Stimulated activated CD8-positive, alpha-beta memory T cell treated with anti-CD3 and anti-CD28 coated beads, Interleukin-12 subunit alpha, Interleukin-12 subunit beta, amount 100 ng/mL, for 4 hours (primary cell): ENCODE measurements around the gene GMEB2.
"Not testable (repeated sequence)": the region's sequence is repeated elsewhere in the genome, so short reads cannot be mapped to it uniquely, and the experiment has no call there.

Experiments used
- DNase-seq: peaks from one replicate; pipeline ENCODE4 v3.0.0-alpha.2; 2020; ENCODE audit warnings: low read depth

Gene GMEB2, protein sequence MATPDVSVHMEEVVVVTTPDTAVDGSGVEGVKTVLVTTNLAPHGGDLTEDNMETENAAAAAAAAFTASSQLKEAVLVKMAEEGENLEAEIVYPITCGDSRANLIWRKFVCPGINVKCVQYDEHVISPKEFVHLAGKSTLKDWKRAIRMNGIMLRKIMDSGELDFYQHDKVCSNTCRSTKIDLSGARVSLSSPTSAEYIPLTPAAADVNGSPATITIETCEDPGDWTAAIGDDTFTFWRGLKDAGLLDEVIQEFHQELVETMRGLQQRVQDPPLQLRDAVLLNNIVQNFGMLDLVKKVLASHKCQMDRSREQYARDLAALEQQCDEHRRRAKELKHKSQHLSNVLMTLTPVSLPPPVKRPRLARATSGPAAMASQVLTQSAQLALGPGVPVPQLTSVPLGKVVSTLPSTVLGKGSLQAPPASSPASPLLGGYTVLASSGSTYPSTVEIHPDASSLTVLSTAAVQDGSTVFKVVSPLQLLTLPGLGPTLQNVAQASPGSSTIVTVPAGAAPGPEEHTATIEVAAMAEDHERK

DNA sequence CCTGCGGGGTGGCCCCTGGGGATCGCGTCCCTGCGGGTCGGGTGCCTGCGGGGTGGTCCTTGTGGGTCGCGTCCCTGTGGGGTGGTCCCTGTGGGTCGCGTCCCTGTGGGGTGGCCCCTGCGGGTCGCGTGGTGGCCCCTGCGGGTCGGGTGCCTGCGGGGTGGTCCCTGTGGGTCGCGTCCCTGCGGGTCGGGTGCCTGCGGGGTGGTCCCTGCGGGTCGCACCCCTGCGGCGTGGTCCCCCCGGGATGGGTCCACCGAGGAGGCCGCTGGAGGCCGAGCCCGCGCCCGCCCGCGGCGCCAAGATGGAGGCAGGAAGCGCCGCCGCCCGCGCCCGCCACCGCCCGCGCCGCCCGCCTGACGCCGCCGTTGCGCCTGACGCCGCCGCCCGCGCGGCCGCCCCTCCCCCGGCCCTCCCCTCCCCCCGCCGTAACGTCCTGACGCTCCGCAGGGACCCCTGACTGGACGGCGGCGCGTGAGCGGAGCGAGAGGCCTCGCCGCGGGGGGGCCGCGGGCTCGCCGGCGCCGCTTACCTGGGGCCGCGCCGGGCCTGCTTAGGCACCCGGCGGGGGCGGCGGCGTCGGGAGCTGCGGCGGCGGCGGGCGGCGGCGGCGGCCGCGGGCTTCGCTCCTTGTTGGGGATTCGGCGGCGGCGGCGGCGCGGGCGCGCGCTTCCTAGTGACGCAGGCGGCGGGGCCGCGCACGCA lies at the start of gene GMEB2:
Gene GMEB2, minus strand, starts transcription at position 678 of the 705 bp plus-strand sequence. CDS start 7,704 bp downstream, outside the sequence.
- no peak for DNase-seq

DNA sequence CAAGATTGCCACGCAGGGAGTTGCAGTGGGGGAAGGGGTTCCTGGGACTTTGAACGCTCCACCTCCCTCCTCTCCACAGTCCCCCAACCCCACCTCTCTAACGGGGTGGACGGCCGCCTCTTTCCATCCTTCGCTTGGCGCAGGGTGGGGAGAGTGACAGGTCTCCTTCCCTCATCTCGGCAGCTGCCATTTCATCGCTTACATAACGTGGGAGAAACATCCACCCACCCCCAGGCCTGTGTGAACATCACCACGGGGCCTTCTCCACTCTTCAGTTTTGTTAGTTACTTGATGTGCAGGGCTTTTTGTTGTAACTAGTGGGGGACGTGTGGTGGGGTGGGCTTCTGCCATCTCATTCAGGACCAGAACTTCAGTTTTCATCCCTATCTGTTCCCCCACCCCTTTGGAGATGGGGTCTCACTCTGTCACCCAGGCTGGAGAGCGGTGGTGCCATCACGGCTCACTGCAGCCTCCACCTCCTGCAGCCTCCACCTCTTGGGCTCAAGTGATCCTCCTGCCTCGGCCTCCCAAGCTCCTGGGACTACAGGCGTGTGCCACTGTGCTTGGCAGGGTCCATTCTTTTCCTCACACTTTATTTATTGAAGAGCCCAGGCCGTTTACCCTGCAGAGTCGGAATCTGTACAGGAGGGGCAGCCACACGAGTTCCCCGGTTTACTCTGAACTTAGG lies 48.9 kb upstream of the GMEB2 start:
- no peak for DNase-seq

DNA sequence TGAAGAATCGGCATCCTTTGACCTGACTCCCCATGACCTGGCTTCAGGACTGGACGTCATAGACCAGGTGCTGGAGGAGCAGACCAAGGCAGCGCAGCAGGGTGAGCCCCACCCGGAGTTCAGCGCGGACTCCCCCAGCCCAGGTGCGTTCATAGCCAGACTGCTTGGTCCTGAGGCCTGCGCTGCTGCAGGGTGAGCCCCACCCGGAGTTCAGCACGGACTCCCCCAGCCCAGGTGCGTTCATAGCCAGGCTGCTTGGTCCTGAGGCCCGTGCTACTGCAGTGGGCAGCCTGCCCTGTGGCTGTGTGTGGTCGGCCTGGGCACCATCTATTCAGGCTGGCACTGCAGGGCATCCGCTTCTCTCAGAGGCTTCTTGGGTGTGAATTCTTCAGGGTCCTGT lies 47.0 kb upstream of the GMEB2 start:
- DNase-seq: no peak

DNA sequence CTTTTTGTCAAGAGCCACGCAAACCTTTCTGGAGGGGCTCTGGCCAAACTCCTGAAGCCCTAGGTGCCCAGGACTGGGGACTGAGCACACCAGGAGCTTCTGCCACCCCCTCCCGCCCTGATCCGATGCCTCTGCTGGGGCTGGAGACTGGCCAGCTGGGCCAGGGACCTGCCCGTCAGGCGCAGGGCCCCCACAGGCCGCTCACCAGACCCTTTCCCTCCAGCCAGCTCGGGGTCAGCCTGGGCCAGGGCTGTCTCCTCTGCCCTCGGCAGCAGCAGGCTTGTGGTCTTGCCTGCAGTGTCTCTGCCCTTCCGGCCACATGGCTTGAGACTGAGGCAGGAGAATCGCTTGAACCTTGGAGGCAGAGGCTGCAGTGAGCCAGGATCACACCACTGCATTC lies 45.8 kb upstream of the GMEB2 start:
- no peak for DNase-seq

DNA sequence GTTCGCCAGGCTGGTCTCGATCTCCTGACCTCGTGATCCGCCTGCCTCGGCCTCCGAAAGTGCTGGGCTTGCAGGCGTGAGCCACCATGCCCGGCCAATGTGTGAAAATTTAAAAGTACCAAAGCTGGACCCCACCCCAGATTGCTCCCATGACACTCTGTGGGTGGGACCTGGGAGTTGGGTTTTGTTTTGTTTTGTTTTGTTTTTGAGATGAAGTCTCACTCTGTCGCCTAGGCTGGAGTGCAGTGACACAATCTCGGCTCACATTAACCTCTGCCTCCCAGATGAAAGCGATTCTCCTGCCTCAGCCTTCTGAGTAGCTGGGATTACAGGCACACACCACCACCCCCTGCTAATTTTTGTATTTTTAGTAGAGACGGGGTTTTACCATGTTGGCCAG lies 44.8 kb upstream of the GMEB2 start:
- DNase-seq: not testable (repeated sequence)

DNA sequence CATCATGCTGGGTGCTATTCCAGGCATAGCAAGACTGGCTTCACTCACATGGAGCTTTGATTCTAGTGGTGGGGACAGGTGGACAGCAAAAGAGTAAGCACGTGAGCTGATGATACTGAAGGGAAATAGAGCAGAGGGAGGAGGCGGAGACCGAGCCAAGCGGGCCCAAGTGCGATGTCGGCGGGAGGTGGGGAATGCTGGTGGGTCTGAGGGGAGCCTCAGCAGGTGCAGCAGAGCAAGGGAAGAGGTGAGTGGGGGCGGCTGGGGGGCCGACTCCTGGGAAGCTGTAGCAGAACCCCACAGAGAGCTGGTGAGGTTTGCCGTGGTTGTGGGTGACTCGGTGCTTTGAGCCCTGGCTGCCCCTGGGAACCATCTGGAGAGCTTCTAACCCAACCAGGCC lies 41.5 kb upstream of the GMEB2 start:
- no peak for DNase-seq

DNA sequence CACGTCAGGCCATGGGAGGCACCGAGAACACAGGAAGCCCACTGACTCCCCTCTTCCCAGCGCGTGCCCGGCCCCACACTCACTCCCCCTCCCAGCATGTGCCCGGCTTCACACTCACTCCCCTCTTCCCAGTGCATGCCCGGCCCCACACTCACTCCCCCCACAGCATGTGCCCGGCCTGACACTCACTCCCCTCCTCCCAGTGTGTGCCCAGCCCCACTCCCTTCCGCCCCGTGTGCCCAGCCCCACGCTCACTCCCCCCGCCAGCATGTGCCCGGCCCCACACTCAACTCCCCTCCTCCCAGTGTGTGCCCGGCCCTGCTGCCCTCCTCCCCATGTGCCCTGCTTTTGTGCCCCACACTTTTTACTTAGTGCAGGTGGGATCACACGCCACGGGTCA lies 41.0 kb upstream of the GMEB2 start:
- no peak for DNase-seq

DNA sequence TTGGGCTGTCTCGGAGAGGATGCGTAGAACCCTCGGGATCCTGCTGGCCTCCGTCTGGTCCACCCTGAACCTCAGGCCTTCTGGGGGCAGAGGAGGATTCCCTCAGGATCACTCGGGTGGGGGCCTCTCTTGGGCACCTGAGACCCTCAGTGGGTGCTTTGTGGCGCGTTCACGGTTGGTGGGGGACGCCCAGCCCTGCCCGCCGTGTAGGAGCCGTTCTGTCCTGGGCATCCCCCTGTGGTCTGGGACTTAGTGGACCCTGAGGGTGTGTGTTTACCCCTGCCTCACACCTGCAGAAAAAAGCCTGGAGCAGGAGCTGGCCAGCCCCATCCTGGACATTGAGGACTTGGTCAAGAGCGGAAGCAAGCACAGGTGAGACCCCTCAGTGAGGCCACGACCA lies 38.8 kb upstream of the GMEB2 start:
- no peak for DNase-seq

DNA sequence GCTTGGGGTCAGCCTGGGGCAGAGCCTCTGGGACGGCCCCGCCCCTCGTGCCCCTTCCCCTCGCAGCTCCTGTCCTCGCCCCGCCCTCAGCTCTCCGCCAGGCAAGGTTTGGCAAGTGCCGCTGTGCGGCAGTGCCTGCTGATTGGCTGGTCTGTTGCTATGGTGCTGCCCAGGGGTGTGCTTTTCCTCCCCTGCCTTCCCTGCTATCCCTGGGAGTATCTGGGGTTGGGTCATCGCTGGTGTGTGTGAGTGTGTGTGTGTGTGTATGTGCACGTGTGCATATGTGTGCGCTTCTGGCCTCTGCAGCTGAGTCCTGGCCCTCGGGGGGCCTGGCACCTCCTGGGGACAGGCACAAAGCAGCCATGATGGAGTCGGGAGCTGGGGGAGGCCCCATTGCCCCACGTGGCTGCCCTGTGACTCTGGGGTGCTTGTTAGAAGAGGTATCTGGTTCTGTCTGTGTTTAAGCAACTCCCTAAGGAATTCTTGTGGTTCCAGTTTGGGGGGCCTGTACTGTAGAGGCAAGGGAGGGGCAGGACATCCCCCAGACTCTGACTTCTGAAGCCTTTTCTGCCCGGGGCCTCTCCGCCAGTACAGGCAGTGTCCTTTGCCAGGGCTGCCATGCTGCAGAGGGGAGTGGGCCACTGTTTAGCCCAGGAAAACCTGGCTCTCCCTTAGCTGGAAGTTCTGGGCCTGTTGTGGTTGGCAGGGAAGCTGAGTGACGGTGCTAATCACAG lies 38.1 kb upstream of the GMEB2 start:
- DNase-seq: no peak

DNA sequence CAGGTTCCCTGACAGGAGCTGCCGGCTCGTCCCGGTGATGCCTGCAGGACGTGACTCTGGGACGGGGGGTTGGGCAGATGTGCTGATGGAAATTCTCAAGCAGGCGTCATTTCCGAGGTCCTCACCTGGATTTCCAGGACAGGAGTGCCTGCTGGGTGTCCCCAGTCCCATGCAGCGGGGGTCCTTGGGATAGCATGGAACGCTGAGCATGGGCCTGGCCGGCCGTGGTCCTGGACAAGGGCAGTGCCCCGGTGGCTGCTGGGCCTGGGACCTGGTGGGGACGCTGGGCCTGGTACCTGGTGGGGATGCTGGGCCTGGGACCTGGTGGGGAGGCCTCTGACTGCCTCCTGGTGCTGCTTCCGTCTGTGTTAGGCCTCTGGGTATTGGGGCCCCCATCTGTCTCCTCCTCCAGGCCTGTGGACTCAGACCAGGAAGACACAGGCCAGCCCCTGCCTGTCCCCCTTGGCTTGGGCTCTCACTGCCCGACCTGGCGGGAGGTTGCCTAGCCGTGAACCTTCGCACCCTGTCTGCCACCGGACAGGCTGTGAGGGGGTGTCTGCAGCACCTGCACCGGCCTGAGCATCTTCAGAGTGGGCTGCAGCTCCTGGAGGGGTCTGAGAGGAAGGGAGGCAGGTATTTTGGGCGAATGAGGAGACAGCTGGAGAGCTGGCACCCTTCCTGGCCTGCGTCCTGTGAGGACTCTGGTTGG lies 37.4 kb upstream of the GMEB2 start:
- DNase-seq: no peak

DNA sequence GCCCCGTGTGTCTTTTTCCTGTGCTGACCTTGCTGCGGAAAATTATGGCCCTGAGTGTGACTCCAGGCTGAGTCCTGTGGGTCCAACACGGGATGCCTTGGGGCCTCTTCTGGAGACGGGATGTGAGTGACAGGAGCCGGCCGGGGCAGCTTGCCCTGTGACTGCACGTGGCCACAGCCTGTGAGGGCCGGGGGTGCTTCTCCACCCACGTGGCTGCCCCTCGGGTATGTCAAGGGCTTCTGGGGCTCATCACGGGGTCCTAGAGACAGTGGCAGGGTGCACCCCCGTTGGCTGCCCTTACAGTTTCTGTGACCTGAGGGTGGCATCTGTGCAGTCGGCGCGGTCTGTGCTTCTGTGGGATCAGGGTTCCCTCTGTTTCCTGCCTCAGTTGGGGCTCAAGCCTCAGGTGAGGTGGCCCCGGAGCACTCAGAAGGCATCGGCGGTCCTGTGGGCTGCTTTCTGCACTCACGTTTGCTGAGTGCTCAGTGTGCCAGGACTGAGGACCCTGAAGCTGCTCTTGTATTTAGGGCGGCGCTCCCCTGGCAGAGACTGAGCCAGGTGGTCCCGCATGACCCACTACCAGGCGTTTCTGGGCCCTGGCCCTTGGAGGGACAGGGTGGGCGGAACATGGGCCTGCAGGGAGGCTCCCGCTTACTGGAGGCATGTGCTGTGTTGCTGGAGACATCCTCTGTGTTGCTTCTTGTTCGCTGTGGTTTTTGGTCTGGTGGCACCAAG lies 36.6 kb upstream of the GMEB2 start:
- no peak for DNase-seq

DNA sequence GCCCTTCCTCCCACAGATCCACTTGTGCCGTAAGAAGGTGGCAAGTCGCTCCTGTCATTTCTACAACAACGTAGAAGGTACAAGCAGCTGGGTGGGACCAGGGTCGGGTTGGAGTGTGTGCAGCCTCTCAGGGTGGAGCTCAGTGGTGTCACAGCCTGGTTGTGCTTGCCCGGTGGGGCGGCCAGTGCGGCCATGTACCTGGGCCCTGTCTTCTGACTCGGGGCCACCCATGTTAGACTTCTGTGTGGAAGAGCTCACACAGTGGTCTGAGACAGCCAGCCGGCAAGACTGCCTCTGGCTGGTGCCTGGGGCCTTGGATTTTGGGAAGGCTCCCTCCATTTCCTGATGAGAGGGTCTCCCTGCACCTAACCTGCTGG lies 35.9 kb upstream of the GMEB2 start:
- DNase-seq: no peak

DNA sequence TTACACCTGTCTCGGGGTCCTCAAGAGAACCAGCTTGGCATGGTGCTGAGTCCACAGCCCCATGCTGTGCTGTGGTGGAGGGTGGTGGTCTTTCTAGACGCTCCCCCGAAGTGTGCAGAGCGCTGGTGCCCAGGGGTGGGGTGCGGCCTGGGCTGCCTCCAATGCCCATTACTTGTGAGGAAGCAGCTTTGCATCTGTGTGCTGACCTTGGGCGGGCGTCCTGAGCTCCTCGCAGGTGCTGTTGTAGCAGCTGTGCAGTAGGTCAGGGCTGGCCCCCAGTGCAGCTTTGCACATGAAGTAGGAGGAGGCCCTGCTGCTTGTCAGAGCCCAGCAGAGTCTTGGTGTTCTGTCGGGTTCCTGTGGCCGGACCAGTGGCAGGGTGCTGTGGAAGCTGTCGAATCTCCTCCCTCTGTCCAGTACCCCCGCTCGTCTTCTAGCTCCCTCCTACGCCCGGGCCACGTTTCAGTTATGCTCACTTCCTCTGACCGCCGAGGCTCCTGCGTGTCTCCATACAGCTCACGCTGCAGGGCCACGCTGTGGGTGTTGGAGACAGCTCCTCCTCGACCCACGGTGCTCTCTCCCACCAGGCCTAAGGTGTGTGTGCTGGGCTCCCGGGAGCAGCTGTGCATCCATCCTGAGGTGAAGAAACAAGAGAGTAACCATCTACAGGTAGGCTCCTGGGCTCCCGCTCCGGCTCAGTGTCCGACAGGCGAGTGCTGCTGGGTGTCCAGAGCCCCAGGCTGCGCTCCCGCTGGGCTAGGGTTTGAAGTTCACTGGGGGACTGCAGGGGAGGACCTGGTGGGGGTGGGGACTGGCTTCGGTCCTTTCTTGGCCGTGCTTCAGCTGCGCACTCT lies 35.3 kb upstream of the GMEB2 start:
- DNase-seq: no peak

DNA sequence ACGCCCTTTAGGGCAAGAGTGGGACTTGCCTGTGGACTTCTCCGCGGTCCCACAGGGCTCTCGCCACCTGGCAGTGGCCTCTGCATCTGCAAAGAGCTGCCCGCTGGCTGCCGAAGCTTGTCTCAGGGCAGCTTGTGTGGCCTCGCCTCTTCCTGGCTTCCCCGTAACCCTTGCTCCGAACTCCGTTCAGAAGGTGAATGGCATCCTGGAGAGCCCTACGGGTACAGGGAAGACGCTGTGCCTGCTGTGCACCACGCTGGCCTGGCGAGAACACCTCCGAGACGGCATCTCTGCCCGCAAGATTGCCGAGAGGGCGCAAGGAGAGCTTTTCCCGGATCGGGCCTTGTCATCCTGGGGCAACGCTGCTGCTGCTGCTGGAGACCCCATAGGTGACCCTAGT lies 34.2 kb upstream of the GMEB2 start:
- DNase-seq: no peak

DNA sequence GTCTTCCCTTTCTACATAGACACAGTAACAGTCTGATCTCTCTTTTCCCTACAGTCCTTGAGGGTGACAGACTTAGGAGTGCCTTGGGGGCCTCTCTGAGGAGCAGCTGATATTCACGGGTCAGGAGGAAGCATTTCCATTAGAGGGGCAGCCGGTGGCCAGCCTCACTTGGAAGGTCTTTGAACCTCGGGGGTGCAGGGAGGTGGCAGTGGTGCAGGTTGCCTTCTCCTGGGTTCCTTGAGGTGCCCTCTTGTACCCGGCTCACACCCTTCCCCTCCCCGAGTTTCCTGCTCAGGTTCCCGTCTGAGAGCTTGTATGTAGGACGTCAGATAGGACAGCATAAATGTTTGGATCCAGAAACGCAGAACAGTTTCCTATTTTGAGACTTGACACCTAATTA lies 33.7 kb upstream of the GMEB2 start:
- no peak for DNase-seq

DNA sequence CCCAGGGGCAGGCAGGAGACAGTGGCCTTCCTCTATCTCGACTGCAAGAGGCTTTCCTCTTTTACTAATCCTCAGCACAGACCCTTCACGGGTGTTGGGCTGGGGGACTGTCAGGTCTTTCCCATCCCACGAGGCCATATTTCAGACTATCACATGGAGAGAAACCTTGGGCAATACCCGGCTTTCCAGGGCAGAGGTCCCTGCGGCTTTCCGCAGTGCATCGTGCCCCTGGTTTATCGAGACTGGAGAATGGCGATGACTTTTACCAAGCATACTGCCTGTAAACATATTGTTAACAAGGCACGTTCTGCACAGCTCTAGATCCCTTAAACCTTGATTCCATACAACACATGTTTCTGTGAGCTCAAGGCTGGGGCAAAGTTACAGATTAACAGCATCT lies 33.3 kb upstream of the GMEB2 start:
- DNase-seq: not testable (repeated sequence)

DNA sequence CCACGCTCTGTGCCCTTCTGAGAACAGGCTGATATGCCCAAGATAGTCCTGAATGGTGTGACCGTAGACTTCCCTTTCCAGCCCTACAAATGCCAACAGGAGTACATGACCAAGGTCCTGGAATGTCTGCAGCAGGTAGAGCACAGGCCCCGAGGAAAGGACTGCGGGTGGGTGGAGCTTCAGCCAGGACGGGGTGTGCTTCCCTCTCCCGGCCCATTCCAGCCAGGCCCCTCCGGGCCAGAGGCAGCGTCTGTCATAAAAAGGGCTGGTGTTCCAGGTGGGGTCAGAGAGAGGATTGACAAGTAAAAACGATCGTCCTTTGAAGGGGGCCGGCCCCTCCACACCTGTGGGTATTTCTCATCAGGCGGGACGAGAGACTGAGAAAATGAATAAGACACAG lies 32.5 kb upstream of the GMEB2 start:
- no peak for DNase-seq

DNA sequence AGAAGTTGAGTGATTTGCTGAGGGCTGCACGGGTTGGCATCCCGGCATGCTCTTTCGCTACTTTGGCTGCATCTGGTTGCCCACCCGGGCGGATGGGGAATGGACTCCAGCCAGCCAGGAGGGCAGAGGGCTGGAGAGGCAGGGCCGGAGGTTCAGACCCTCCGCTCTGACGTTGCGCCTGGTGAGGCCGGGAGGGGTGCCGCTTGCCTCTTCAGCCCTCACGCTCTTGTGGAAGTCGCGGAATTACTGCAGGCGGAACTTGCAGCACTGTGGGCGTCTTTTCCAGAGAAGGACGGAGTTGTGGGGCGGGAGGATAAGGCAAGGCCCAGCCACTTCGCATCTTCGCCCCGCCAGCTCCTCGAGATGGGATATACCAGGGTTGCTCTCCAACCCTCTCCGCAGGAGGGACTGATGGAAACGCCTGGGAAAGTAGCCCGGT lies 31.9 kb upstream of the GMEB2 start:
- no peak for DNase-seq

DNA sequence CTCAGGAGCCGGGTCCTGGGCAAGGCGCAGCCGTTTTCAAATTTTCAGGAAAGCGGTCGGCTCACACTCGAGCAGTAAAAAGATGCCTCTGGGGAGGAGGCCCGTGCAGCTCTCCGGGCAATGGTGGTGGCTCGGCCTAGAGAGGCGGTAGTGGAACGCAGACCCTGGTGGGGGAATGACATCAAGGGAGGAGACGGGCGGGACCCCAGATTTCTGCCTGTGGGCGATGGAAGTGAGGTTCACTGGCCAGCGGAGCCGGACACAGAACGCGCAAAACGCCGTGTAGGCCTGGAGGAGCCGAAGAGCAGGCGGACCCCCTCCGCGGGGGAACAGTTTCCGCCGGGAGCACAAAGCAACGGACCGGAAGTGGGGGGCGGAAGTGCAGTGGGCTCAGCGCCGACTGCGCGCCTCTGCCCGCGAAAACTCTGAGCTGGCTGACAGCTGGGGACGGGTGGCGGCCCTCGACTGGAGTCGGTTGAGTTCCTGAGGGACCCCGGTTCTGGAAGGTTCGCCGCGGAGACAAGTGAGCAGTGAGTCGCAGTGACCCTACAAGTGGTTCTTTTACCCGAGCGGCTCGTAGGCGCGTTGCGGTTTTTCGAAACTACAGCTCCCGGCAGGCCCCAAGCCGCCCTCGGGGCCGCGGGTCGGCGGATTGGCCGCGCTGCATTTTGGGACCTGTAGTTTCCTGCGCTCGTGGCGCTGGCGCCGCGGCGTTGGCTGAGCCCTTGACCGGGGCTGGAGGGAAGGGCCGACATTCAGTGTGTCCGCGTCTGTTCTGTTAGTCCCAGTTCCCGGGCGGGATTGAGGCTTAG lies 31.2 kb upstream of the GMEB2 start, which contains the start of gene RTEL1:
Gene RTEL1, plus strand, starts transcription at position 376 of the 812 bp plus-strand sequence. CDS start 1,091 bp downstream, outside the sequence.
- DNase-seq: peak; percentile 80
